ENCODE measurements around the gene PRPF19.
A peak's percentile ranks its signal among the peaks of the same experiment; 100 is the strongest.

Gene PRPF19

GRCh38 chr11:60937811-60938210 lies 31.4 kb upstream of the PRPF19 start:
- no peak for DNase-seq

- no peak for DNase-seq
Measured at GRCh38 chr11:60937144-60937527, 30.8 kb upstream of the PRPF19 start.

GRCh38 chr11:60936467-60937143 lies 30.2 kb upstream of the PRPF19 start:
- no peak for DNase-seq

- DNase-seq = no peak
Measured at GRCh38 chr11:60935676-60936442, 29.5 kb upstream of the PRPF19 start.

GRCh38 chr11:60934790-60935605 lies 28.6 kb upstream of the PRPF19 start:
- DNase-seq = no peak

GRCh38 chr11:60934124-60934789 lies 27.9 kb upstream of the PRPF19 start:
- DNase-seq = no peak

- no peak for DNase-seq
Measured at GRCh38 chr11:60933416-60934123, 27.2 kb upstream of the PRPF19 start.

GRCh38 chr11:60932605-60933356 lies 26.4 kb upstream of the PRPF19 start:
- no peak for DNase-seq

GRCh38 chr11:60931917-60932316 lies 25.5 kb upstream of the PRPF19 start:
- DNase-seq = no peak

GRCh38 chr11:60930394-60930793 lies 24.0 kb upstream of the PRPF19 start:
- no peak for DNase-seq

- no peak for DNase-seq
Measured at GRCh38 chr11:60929764-60930163, 23.4 kb upstream of the PRPF19 start.

GRCh38 chr11:60928563-60929001 lies 22.2 kb upstream of the PRPF19 start:
- DNase-seq = no peak

GRCh38 chr11:60927600-60927999 lies 21.2 kb upstream of the PRPF19 start:
- peak in 1 of 14 donors; percentile 8 for DNase-seq

- no peak for DNase-seq
Measured at GRCh38 chr11:60927061-60927592, 20.7 kb upstream of the PRPF19 start.

GRCh38 chr11:60926500-60926899 lies 20.1 kb upstream of the PRPF19 start:
- DNase-seq = peak in 6 of 14 donors; percentile 14 to 68 (median 37)

GRCh38 chr11:60925868-60926267 lies 19.5 kb upstream of the PRPF19 start:
- DNase-seq = peak in 2 of 14 donors; percentile 17 to 33

GRCh38 chr11:60924906-60925853 lies 18.8 kb upstream of the PRPF19 start:
- peak in 3 of 14 donors; percentile 20 to 23 (median 23) for DNase-seq

GRCh38 chr11:60924110-60924905 lies 17.9 kb upstream of the PRPF19 start, which contains the start of gene TMEM132A:
TSS of gene TMEM132A (plus strand) at chr11:60924460. CDS start at chr11:60924634, 174 bp downstream.
- DNase-seq = peak in 12 of 14 donors; percentile 17 to 84 (median 54)

- DNase-seq = no peak
Measured at GRCh38 chr11:60923800-60924109, 17.4 kb upstream of the PRPF19 start.
